Body of pancreas (tissue), 4 donors: Measurements from ENCODE around the gene PNMA1.

Experiments
- CTCF ChIP-seq, 7 experiments: fragments of 450-650 bp in 4 of 7; fragments of 200-600 bp in 3 of 7; sonication (generic) in 3 of 7; IDR thresholded peaks; one replicate each; pipeline ENCODE4 v1.5.1; 2016 to 2019; ENCODE audit warnings: antibody characterized with exemption in 7 of 7
- POLR2A ChIP-seq, 3 donors: fragments of 450-650 bp; IDR thresholded peaks; one replicate each; pipeline ENCODE4 v1.6.1; 2016; ENCODE audit warnings: antibody characterized with exemption in 3 of 3, mild to moderate bottlenecking in 2 of 3

GRCh38 chr14:73694083-73694482 lies 20.1 kb downstream of the PNMA1 start:
- no peak for TF ChIP-seq CTCF (IDR thresholded peaks at IDR 0.05)
- no peak for TF ChIP-seq POLR2A (IDR thresholded peaks at IDR 0.05)
